HG03354 (cell line): ENCODE results near the gene HECTD1.
"Not testable (repeated sequence)": the region's sequence is repeated elsewhere in the genome, so short reads cannot be mapped to it uniquely, and the experiment has no call there.

ENCODE experiments used
- ATAC-seq: cut with Tn5 transposase; IDR thresholded peaks from one replicate; pipeline ENCODE4 v1.9.1; 2021; ENCODE audit warnings: mild to moderate bottlenecking; ENCODE audit not compliant: unreplicated experiment, poor library complexity, severe bottlenecking

The HECTD1 gene

DNA sequence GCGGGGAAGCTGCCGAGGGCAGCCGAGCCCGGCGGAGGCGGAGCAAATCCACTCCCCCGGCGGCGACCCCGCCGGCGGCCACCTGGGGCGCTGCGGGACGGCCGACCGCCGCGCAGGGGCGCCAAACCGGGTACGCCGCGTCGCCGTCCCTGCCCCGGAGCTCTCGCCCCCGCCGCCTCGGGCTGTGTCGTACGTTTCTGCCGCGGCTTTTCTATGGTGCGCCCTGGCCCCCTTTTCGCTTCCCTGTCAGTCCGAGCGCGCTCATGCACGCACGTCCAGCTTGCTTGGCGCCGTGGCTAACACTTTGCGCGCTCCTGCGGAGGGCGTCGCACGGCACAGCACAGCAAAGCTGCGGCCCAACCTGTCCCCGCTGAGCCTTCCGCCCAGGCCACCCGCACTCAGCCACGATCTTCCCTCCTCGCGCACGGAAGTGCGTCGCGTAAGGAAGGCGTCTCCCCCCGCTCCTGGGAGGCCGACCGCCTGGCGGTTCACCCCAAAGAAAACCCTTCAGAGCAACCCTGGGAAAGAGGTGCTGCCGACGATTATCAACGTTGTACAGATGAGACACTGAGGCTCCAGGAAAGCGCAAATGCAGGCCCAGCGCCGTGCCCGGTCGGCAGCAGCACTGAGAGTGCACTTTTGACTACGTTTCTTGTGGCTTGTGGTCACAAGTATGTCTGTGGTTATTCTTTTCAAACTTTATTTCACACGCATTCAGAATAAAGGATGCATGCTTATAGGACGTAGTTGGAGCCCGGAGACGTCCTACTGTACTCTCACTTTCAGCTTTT is at the start of gene HECTD1:
TSS of gene HECTD1 (minus strand) at position 39 of the 791 bp plus-strand sequence. CDS start 1,857 bp downstream, outside the sequence.
- peak; percentile 75 for ATAC-seq

DNA sequence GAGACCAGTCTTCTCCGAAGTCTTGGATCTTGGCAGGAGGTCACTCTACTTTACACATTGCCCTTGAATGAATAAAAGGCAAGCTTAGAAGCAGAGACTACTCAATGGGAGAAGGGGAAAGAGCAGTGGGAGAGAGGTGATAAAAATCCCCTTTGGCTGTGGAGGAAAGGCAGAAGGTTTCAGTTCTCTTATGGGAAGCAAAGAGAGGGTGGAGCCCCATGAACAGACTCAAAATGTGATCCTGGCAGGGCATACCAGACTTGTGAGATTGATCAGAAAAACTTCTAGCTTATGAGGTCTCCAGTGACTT is 49.6 kb upstream of the HECTD1 start:
- no peak for ATAC-seq

GRCh38 chr14:31256534-31257243 is 49.1 kb upstream of the HECTD1 start:
- ATAC-seq: no peak

DNA sequence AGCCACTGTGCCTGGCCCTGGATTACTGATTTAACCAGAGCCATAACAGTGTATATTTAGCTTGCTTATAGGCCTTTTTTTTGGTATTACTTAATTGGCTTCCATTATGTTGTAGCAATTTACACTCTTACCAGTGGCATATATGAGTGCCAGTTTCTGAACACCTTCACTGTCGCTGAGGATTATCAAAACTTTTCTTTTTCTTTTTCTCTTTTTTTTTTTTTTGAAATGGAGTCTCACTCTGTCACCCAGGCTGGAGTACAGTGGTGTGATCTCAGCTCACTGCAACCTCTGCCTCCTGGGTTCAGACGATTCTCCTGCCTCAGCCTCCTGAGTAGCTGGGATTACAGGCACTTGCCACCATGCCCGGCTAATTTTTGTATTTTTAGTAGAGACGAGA is 48.3 kb upstream of the HECTD1 start:
- not testable (repeated sequence) for ATAC-seq

DNA sequence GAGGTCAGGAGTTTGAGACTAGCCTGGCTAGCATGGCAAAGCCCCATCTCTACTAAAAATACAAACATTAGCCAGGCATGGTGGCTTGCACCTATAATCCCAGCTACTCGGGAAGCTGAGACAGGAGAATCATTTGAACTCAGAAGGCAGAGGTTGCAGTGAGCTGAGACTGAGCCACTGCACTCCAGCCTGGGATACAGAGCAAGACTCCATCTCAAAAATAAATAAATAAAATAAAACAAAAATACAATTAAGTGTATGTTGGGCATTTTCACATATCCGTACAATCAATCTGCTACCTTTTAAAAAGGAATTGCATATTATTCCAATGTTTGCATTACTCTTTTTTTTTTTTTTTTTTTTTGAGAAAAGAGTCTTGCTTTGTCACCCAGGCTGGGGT is 47.7 kb upstream of the HECTD1 start:
- no peak for ATAC-seq

DNA sequence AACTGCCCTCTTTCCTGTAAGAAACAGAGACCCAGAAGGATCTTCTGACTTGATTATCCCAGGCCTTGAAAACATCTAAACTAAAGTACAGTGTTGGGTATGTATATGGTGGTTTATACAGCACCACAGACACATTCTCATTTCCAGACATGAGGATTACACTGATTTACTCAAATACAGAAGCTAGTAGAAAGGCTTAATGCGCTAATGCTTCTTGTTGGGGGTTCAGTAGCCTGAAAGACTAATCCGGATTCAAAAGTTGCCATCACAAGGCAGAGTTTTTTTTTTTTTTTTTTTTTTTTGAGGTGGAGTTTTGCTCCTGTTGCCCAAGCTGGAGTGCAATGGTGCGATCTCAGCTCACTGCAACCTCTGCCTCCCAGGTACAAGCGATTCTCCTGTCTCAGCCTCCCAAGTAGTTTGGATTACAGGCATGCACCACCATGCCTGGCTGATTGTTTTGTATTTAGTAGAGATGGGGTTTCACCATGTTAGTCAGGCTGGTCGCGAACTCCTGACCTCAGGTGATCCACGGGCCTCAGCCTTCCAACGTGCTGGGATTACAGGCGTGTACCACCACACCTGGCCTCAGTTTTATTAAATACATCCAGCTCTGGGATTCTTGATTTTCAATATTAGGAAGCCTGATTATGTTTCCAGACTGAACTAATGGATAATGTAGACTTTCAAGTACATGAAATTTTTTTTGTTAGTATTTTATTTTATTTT is 46.3 kb upstream of the HECTD1 start:
- ATAC-seq: no peak

- ATAC-seq: no peak
Observed at GRCh38 chr14:31252865-31253264, 45.3 kb upstream of the HECTD1 start.

DNA sequence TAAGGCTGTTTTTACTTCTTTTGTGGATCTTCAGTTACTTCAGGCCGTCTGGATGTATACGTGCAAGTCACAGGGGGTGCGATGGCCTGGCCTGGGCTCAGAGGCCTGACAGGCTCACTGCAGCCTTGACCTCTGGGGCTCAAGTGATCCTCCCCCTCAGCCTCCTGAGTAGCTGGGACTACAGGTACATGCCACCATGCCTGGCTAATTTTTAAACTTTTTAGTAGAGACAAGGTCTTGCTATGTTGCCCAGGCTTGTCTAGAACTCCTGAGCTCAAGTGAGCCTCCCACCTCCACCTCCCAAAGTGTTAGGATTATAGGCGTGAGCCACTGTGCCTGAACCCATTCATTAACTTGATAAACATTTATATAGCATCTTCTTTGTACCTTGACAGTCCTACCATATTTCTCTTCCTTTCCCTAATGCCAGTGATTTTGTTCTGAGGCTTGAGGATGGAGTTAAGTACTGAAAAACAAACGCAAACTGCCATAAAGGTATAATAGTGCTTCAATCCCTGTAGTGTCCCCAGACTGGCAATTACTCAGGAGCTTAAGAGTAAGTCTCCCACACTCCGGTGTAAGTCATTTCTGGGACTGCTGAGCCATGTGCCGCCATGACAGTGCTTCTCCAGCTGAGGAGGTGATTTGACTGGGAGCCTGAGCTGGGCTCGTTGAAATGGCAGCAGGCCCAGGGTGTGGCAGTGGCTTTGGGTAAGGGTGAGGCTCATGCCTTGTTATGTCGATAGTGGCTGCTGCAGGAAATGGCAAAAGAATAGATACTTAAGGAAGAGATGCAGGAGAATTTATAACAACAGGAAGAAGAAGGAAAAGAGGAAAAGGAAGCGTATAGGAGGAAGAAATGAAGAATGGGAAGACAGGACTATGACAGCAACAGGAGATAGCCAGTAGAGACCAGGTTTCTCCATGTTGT is 43.7 kb upstream of the HECTD1 start:
- no peak for ATAC-seq

DNA sequence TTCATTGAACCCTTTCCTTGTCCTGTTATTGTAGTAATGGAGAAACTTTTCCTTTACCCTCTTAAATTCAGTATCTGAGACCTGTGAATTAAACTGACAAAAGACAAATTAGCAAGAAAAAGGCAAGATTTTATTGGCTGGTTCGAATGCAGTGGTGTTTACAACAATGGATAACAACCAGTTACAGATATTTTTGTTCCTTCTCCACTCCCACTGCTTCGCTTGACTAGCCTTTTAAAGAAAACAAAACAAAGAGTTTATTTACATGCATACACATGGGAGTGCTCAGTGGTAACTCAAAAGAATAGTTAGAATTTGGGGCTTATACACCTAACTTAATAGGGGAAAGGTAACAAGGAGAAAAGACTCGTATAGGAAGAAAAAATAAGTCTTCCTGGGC is 37.0 kb upstream of the HECTD1 start:
- ATAC-seq: no peak

- no peak for ATAC-seq
Observed at GRCh38 chr14:31243860-31244259, 36.3 kb upstream of the HECTD1 start.

GRCh38 chr14:31242161-31242940 is 34.8 kb upstream of the HECTD1 start:
- ATAC-seq: not testable (repeated sequence)

GRCh38 chr14:31241450-31242114 is 34.0 kb upstream of the HECTD1 start:
- no peak for ATAC-seq

DNA sequence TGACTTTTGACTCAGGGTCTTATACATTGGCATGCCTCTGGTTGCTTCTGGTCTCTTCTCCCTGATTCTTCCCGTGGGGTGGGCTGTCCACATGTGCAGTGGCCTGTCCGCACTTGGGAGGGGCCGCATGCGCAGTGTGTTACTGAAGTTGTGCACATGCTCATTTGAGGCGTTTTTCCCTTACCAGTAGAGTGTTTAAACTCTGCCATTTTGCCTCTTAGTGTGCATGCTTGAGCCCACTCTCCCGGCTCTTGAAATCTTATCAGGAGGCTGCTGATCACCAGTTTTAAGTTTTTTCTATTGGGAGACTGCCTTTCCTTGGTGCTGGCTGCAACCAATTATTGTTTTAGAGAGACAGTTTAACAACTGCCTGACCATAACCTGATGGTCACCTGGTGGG is 32.1 kb upstream of the HECTD1 start:
- no peak for ATAC-seq

DNA sequence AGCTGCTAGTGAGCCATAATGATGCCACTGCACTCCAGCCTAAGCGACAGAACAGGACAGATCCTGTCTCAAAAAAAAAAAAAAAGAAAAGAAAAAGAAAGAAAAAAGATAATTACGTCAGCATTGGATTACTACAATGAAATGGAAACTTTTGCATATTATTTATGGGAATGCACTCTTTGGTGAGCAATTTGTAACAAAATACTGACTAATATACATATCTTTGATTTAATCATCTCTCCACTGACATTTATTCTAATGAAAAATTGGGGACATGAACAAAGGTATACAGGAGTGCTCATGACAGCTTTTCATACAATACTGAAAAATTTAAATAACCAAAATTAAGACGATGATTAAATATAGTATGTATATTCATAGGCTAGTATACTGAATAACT is 27.9 kb upstream of the HECTD1 start:
- ATAC-seq: no peak

DNA sequence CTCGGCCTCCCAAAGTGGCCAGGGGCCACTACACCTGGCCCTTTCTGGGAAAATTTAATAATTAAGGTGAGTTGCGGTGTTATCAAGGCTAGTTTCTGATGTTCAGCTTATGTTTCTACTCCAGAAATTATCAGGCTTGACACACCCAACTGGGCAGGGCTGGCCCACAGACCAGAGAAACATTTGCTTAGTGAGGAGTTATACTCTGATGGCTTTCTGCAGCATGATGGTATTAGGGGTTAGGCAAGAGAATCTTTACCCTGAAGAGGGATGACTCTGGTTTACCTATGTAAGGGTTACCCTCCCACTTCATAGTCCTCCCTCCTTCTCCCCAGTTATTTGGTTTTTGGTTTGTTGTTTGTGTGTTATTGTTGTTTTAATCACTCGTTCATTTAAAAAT is 24.5 kb upstream of the HECTD1 start:
- no peak for ATAC-seq

DNA sequence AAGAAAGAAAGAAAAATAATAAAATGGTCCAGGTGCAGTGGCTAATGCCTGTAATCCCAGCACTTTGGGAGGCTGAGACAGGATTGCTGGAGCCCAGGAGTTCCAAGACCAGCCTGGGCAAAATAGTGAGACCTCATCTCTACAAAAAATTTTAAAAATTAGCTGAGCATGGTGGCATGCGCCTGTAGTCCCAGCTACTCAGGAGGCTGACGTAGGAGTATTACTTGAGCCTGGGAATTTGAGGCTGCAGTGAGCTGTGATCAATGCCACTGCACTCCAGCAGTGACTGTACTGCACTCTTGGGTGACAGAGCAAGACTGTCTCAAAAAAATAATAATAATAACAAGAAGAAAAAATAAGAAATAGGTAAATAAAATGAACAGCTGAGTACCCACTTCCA is 23.7 kb upstream of the HECTD1 start:
- not testable (repeated sequence) for ATAC-seq

GRCh38 chr14:31230573-31230958 is 23.0 kb upstream of the HECTD1 start:
- no peak for ATAC-seq
